ACC112 (cell line): ENCODE results near the gene PKIG.

ENCODE experiments used
- H2AFZ ChIP-seq: fragments of 200-600 bp; sonication (generic); one replicate; pipeline ENCODE4 v1.6.0; 2017; ENCODE audit warnings: antibody characterized with exemption, low read length; ENCODE audit not compliant: unreplicated experiment
- H3K27ac ChIP-seq: fragments of 200-600 bp; sonication (generic); 2 replicates; pipeline ENCODE4 v1.5.1; 2014; ENCODE audit warnings: low read depth, mild to moderate bottlenecking, antibody characterized with exemption, low read length, moderate library complexity
- H3K27me3 ChIP-seq: fragments of 200-600 bp; sonication (generic); 2 replicates; pipeline ENCODE4 v1.6.1; 2014; ENCODE audit warnings: mild to moderate bottlenecking, antibody characterized with exemption, low read length, moderate library complexity, mixed read lengths; ENCODE audit not compliant: insufficient read depth
- H3K36me3 ChIP-seq: fragments of 200-600 bp; sonication (generic); 2 replicates; pipeline ENCODE4 v1.6.1; 2016; ENCODE audit warnings: mild to moderate bottlenecking, antibody characterized with exemption, low read length, moderate library complexity, mixed read lengths; ENCODE audit not compliant: insufficient read depth
- H3K4me1 ChIP-seq: fragments of 200-600 bp; sonication (generic); one replicate; pipeline ENCODE4 v1.6.1; 2016; ENCODE audit warnings: low read length, mixed read lengths; ENCODE audit not compliant: insufficient read depth, unreplicated experiment, control insufficient read depth
- H3K4me3 ChIP-seq: fragments of 200-600 bp; sonication (generic); 2 replicates; pipeline ENCODE4 v1.5.1; 2014; ENCODE audit warnings: mild to moderate bottlenecking, low read depth, low read length
- H3K79me2 ChIP-seq: fragments of 200-600 bp; sonication (generic); one replicate; pipeline ENCODE4 v1.6.0; 2016; ENCODE audit warnings: low read length; ENCODE audit not compliant: control insufficient read depth, unreplicated experiment, insufficient read depth

The PKIG gene

DNA sequence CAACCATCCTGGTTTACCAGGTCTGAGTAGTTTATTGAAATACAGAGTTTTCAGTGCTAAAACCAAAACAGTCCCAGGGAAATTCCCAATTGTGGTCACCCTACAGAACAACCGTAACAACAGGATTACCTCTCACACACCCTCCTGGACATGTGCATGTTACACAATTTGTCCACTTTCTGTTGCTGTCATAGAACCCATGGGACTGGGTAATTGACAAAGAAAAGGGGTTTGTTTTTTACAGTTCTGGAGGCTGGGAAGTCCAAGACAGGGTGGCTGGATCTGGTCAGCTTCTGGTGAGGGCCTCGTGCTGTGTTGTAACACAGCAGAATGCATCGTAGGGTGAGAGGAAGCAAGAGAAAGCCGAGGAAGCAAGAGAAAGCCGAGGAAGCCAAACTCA, 78.2 kb downstream of the PKIG start:
- H3K27ac ChIP-seq = no peak overlapping the region
- H3K79me2 ChIP-seq = no peaks in the 10 kb centered on the region
- no peak overlapping the region for H2AFZ ChIP-seq
- H3K4me1 ChIP-seq = no peaks in the 10 kb centered on the region
- no peaks in the 10 kb centered on the region for H3K27me3 ChIP-seq
- H3K36me3 ChIP-seq = no peaks in the 10 kb centered on the region
- H3K4me3 ChIP-seq = no peak overlapping the region

- Histone ChIP-seq H3K36me3 (no peaks in the 10 kb centered on the region), H3K27ac (no peak overlapping the region), H3K4me3 (no peak overlapping the region), H3K79me2 (no peaks in the 10 kb centered on the region), H3K4me1 (no peaks in the 10 kb centered on the region), H2AFZ (no peak overlapping the region), H3K27me3 (no peaks in the 10 kb centered on the region)
Observed at GRCh38 chr20:44662261-44662660, 79.9 kb downstream of the PKIG start.

GRCh38 chr20:44664131-44664530, 81.8 kb downstream of the PKIG start:
- no peaks in the 10 kb centered on the region for H3K79me2 ChIP-seq
- H3K36me3 ChIP-seq = no peaks in the 10 kb centered on the region
- no peaks in the 10 kb centered on the region for H3K27me3 ChIP-seq
- H2AFZ ChIP-seq = no peak overlapping the region
- no peaks in the 10 kb centered on the region for H3K4me1 ChIP-seq
- no peak overlapping the region for H3K27ac ChIP-seq
- H3K4me3 ChIP-seq = no peak overlapping the region

GRCh38 chr20:44666066-44666465, 83.7 kb downstream of the PKIG start:
- H3K79me2 ChIP-seq = no peaks in the 10 kb centered on the region
- H3K36me3 ChIP-seq = no peaks in the 10 kb centered on the region
- no peak overlapping the region for H2AFZ ChIP-seq
- H3K27ac ChIP-seq = no peak overlapping the region
- H3K4me3 ChIP-seq = no peak overlapping the region
- H3K4me1 ChIP-seq = peaks cover 8% of the 10 kb centered on the region
- no peaks in the 10 kb centered on the region for H3K27me3 ChIP-seq
